Measurements from ENCODE around the gene FBP2.

The FBP2 gene
- 0 reads per million in 3 donors for total RNA-seq

DNA sequence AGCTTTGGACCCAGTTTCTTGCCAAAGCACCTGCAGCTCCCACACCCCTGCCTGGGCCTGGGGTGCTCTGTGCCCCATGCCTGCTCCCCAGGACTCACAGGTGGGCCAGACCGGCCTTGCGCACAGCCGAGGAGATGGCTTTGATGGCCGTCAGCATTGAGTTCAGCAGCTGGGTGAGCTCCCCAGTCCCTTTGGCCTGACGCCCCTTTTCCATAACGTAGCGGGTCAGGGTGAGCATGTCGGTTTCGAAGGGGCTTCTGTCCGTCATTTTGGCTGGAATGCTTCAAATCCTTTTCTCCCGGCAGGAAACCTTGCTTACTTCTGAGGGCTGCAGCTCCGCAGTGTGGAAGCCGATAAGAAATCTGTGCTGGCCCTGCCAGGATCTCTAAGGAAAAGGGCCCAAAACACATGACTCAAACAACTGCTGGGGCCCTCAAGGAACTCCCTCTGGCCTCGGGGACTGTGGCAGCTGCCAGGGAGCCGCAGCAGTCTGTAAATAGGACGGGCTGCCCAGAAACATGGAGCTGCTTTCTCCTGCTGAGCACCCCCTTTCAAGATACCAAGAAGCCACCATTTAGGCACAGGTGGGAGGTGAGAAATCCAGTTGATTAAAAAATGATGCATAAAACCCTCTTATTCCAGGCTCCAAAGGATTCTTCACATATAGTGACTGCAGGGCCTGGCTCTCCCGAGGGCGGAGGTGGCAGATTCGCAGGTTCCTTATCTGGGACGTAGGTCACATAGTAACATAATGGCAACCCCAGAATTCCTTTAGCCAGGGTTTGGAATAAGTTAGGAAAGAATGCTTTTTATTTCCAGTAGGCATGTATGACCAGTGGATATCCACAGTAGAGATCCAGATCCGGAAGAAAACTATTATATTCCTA lies at the start of gene FBP2:
TSS of gene FBP2 (minus strand) at position 366 of the 887 bp plus-strand sequence. CDS start at position 268, 98 bp downstream.
- Histone ChIP-seq H3K36me3 (ENCODE audit: control insufficient read depth, insufficient read depth, low read length) (no peaks in the 10 kb centered on the region), H3K27ac (ENCODE audit: insufficient read depth, low read length, poor library complexity, severe bottlenecking) (no peak within 1 kb of the TSS), H3K4me3 (ENCODE audit: insufficient read depth, low read depth, low read length, poor library complexity, severe bottlenecking) (no peak within 1 kb of the TSS), H3K4me1 (ENCODE audit: control insufficient read depth, insufficient read depth, low read length, poor library complexity, severe bottlenecking) (no peaks in the 10 kb centered on the region), H3K9me3 (ENCODE audit: control insufficient read depth, low read length) (no peaks in the 10 kb centered on the region), H3K27me3 (replicated peaks; ENCODE audit: control insufficient read depth, insufficient read depth, low read length, poor library complexity, severe bottlenecking) (no peaks in the 10 kb centered on the region)
- DNase-seq: no peak

DNA sequence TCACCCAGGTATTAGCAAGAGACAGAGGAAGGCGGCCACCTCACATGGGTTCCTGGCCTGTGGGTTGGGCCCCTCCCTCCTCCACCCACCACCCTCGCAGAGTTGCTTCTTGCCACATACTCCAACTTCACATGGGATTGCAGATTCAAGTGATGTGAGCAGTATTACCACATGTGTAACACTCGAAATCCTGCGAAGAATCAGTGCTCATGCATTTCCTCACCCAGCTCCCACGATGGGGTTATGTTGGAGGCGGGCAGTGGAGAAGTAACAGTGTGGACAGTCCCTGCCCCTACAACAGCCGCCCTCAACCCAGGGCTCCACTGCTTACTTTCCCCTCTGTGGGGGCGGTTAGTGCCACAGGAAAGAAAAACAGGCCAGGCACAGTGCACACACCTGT lies 49.6 kb upstream of the FBP2 start:
- Histone ChIP-seq H3K9me3 (ENCODE audit: control insufficient read depth, low read length) (no peaks in the 10 kb centered on the region), H3K4me3 (ENCODE audit: insufficient read depth, low read depth, low read length, poor library complexity, severe bottlenecking) (no peak overlapping the region), H3K27me3 (replicated peaks; ENCODE audit: control insufficient read depth, insufficient read depth, low read length, poor library complexity, severe bottlenecking) (no peaks in the 10 kb centered on the region), H3K36me3 (ENCODE audit: control insufficient read depth, insufficient read depth, low read length) (no peaks in the 10 kb centered on the region), H3K4me1 (ENCODE audit: control insufficient read depth, insufficient read depth, low read length, poor library complexity, severe bottlenecking) (peaks cover 12% of the 10 kb centered on the region), H3K27ac (ENCODE audit: insufficient read depth, low read length, poor library complexity, severe bottlenecking) (no peak overlapping the region)
- no peak for DNase-seq

DNA sequence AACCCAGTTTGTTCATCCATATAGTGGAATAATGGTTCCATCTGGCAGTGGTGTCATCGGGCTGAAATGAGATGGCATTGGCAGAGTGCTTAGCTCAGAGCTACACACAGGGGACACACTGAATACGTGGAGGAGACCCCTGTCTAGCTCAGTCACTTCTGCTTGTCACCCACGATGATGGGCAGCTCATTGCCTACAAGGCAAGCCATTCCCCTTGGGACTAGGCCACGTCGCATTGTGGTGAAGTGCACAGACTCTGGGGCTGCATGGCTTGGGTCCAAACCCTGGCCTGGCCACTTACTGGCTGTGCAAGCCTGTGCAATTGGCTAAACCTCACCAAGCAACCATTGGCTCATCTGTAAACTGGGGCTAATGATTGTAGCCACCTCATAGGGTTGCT lies 48.9 kb upstream of the FBP2 start:
- no peak overlapping the region for H3K27ac ChIP-seq (ENCODE audit: insufficient read depth, low read length, poor library complexity, severe bottlenecking)
- no peaks in the 10 kb centered on the region for H3K36me3 ChIP-seq (ENCODE audit: control insufficient read depth, insufficient read depth, low read length)
- no peak for DNase-seq
- H3K9me3 ChIP-seq (ENCODE audit: control insufficient read depth, low read length): no peaks in the 10 kb centered on the region
- no peak overlapping the region for H3K4me3 ChIP-seq (ENCODE audit: insufficient read depth, low read depth, low read length, poor library complexity, severe bottlenecking)
- H3K4me1 ChIP-seq (ENCODE audit: control insufficient read depth, insufficient read depth, low read length, poor library complexity, severe bottlenecking): peaks cover 12% of the 10 kb centered on the region
- no peaks in the 10 kb centered on the region for H3K27me3 ChIP-seq (replicated peaks; ENCODE audit: control insufficient read depth, insufficient read depth, low read length, poor library complexity, severe bottlenecking)

DNA sequence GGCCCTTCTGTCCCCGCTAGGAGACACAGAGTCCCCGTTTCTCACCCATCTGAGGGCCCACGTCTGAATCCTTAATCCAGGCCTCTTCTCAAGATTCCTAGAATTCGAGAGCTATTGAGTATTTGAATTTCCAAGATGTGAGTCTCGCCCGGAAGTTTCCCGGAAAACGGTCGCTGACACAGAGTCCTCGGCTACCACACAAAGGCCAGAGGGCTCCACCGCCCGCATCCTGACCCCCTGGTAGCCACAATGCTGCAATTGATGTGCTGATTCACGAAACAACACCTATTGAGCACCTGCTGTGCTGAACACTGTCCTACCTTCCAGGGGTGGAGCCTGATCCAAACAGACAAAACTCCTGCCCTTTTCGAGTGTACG lies 46.4 kb upstream of the FBP2 start:
- H3K36me3 ChIP-seq (ENCODE audit: control insufficient read depth, insufficient read depth, low read length): no peaks in the 10 kb centered on the region
- no peaks in the 10 kb centered on the region for H3K9me3 ChIP-seq (ENCODE audit: control insufficient read depth, low read length)
- H3K27me3 ChIP-seq (replicated peaks; ENCODE audit: control insufficient read depth, insufficient read depth, low read length, poor library complexity, severe bottlenecking): no peaks in the 10 kb centered on the region
- no peak for DNase-seq
- H3K4me1 ChIP-seq (ENCODE audit: control insufficient read depth, insufficient read depth, low read length, poor library complexity, severe bottlenecking): peaks cover 12% of the 10 kb centered on the region
- peak overlapping the region; percentile 79 for H3K4me3 ChIP-seq (ENCODE audit: insufficient read depth, low read depth, low read length, poor library complexity, severe bottlenecking)
- no peak overlapping the region for H3K27ac ChIP-seq (ENCODE audit: insufficient read depth, low read length, poor library complexity, severe bottlenecking)

DNA sequence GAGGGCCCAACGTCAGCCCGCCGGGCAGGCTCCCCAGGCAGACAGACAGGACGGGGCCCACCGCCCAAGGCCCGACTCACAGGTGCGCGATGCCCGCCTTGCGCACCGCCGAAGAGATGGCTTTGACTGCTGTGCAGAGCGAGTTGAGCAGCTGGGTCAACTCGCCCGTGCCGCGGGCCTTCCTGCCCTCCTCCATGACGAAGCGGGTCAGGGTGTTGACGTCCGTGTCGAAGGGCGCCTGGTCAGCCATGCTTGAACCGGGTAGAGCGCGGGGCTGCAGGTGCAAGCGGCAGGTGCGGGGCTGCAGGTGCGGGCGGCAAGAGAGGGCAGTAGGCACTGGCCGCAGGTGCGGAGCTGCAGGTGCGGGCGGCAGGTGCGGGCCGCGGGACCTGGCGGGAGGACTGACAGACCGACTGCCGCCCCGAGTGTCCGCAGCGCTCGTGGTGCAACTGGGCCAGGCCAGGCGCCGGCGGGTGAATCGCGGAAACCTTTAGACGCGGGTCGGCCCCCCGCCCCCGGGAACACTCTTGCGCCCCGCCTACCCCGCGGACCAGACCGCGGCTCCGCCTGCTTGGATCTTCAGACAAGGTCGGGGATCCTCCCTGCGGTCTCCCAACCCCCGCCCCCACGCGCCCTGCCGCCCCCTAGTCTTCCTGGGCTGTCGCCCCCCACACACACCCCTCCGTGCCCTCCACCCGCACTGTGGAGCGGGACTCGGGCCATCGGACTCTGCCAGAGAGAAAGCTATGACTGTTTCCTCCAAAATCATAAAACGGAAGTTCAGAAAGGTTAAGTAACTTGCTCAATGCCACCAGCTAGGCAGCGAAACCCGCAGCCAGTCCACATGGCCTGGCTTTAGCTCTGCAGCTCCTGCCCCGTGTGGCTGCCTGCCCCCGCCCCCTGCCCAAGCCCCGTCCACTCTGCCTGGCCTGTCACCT lies 45.7 kb upstream of the FBP2 start, which contains the start of gene FBP1:
TSS of gene FBP1 (minus strand) at position 458 of the 938 bp plus-strand sequence. CDS start at position 250, 208 bp downstream.
- no peaks in the 10 kb centered on the region for H3K36me3 ChIP-seq (ENCODE audit: control insufficient read depth, insufficient read depth, low read length)
- peak in 2 of 3 donors; percentile 8 to 26 for DNase-seq
- no peaks in the 10 kb centered on the region for H3K27me3 ChIP-seq (replicated peaks; ENCODE audit: control insufficient read depth, insufficient read depth, low read length, poor library complexity, severe bottlenecking)
- H3K9me3 ChIP-seq (ENCODE audit: control insufficient read depth, low read length): no peaks in the 10 kb centered on the region
- H3K4me3 ChIP-seq (ENCODE audit: insufficient read depth, low read depth, low read length, poor library complexity, severe bottlenecking): peak within 1 kb of the TSS; percentile 79
- H3K4me1 ChIP-seq (ENCODE audit: control insufficient read depth, insufficient read depth, low read length, poor library complexity, severe bottlenecking): peaks cover 12% of the 10 kb centered on the region
- no peak within 1 kb of the TSS for H3K27ac ChIP-seq (ENCODE audit: insufficient read depth, low read length, poor library complexity, severe bottlenecking)

DNA sequence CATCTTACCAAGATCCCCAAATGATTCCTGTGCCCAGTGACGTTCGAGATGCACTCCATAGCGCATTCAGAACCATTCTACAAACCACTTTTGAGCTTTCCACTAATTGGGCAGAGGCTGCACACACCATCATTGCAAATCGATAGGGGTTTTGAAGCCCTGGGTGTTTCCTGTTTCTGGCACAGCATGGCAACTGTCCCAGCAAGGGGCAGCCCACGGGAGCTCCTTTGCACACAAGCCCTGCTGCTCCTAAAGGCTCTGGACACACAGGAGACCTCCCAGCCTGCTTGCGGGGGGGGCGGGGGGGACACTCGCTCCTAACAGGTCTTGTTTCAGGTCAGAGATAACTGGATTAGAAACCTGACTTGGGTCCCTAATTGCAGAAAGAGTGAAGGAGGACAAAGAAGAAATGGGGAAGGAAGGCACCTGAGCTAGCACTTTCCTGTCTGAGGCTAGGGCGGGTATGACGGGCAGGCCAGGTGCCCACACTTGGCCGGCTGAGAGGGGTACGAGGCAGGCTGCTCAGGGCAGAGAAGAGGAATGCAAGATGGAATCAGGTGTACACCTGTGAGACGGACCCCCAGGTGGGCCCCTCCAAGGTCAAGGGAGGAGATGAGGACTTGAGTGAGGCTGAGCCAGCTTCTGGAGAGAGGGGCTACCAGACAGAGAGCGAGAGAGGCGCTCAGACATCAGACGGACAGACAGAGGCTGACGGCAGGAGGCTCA lies 44.9 kb upstream of the FBP2 start:
- no peak overlapping the region for H3K27ac ChIP-seq (ENCODE audit: insufficient read depth, low read length, poor library complexity, severe bottlenecking)

DNA sequence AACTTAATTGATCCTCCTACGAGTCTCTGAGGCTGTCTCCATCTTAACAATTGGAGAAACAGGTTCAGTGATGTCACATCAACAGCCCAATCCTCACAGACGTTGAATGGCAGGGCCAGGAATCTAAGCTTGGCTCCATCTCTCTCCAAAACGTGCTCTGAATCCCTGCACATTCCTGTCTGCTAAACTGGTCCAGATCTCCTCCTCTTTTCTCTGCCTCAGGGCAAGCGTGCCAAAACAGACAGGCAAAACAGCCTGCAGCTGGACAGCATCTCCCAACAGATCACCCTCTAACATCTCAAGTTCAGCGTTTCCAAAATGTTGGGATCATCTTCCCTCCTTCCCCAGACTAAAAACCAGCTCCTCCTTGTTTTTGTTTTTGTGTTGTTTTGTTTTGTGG lies 39.1 kb upstream of the FBP2 start:
- Histone ChIP-seq H3K9me3 (ENCODE audit: control insufficient read depth, low read length) (no peaks in the 10 kb centered on the region), H3K4me1 (ENCODE audit: control insufficient read depth, insufficient read depth, low read length, poor library complexity, severe bottlenecking) (no peaks in the 10 kb centered on the region), H3K36me3 (ENCODE audit: control insufficient read depth, insufficient read depth, low read length) (no peaks in the 10 kb centered on the region), H3K4me3 (ENCODE audit: insufficient read depth, low read depth, low read length, poor library complexity, severe bottlenecking) (no peak overlapping the region), H3K27me3 (replicated peaks; ENCODE audit: control insufficient read depth, insufficient read depth, low read length, poor library complexity, severe bottlenecking) (no peaks in the 10 kb centered on the region), H3K27ac (ENCODE audit: insufficient read depth, low read length, poor library complexity, severe bottlenecking) (no peak overlapping the region)
- DNase-seq: no peak

More for the DNA sequence above, 44.9 kb upstream of the FBP2 start:
- Histone ChIP-seq H3K36me3 (ENCODE audit: control insufficient read depth, insufficient read depth, low read length) (no peaks in the 10 kb centered on the region), H3K4me3 (ENCODE audit: insufficient read depth, low read depth, low read length, poor library complexity, severe bottlenecking) (peak overlapping the region; percentile 79), H3K9me3 (ENCODE audit: control insufficient read depth, low read length) (no peaks in the 10 kb centered on the region), H3K4me1 (ENCODE audit: control insufficient read depth, insufficient read depth, low read length, poor library complexity, severe bottlenecking) (peaks cover 12% of the 10 kb centered on the region), H3K27me3 (replicated peaks; ENCODE audit: control insufficient read depth, insufficient read depth, low read length, poor library complexity, severe bottlenecking) (no peaks in the 10 kb centered on the region)
- no peak for DNase-seq

DNA sequence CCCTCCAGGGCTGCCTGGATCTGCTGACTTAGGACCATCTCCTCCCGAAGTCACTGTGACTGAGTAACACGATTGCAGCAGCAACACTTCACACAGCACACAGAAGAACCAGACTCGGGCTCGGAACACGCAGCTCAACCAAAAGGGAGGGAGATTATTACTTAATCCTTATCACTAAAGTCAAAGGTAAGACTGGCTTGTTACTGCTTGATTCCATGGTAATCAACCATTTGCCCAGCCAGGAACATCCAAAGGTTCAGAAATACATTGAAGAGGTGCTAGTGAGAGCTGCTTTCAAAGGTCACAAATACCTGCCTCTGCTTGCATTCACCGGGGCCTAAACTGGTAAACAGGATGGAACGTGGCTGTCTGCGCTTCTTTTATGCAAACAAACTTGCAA lies 38.0 kb upstream of the FBP2 start:
- H3K4me1 ChIP-seq (ENCODE audit: control insufficient read depth, insufficient read depth, low read length, poor library complexity, severe bottlenecking): no peaks in the 10 kb centered on the region
- H3K27me3 ChIP-seq (replicated peaks; ENCODE audit: control insufficient read depth, insufficient read depth, low read length, poor library complexity, severe bottlenecking): no peaks in the 10 kb centered on the region

DNA sequence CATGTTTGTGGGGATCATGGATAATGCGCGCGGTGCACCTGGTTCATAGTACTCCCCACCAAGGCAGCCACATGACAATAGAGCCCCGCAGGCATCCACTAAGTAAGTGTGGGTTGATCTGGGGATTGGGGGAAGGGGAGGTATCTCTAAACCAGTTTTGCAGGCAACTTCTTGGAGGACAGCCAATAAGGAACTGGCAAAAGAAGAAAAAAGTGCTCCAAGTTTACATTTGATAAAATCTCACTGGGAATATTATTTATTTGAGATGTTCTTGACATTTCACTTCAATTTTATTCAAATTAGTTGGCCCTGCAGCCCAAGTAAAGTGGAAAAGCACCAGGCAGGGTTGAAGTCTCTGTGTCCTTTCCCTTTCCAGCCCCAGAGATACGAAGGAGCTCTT lies 37.2 kb upstream of the FBP2 start:
- no peaks in the 10 kb centered on the region for H3K36me3 ChIP-seq (ENCODE audit: control insufficient read depth, insufficient read depth, low read length)
- no peak overlapping the region for H3K27ac ChIP-seq (ENCODE audit: insufficient read depth, low read length, poor library complexity, severe bottlenecking)
- no peaks in the 10 kb centered on the region for H3K4me1 ChIP-seq (ENCODE audit: control insufficient read depth, insufficient read depth, low read length, poor library complexity, severe bottlenecking)
- H3K4me3 ChIP-seq (ENCODE audit: insufficient read depth, low read depth, low read length, poor library complexity, severe bottlenecking): no peak overlapping the region
- H3K27me3 ChIP-seq (replicated peaks; ENCODE audit: control insufficient read depth, insufficient read depth, low read length, poor library complexity, severe bottlenecking): no peaks in the 10 kb centered on the region
- no peak for DNase-seq
- no peaks in the 10 kb centered on the region for H3K9me3 ChIP-seq (ENCODE audit: control insufficient read depth, low read length)

More for the DNA sequence above, 38.0 kb upstream of the FBP2 start:
- Histone ChIP-seq H3K36me3 (ENCODE audit: control insufficient read depth, insufficient read depth, low read length) (no peaks in the 10 kb centered on the region), H3K9me3 (ENCODE audit: control insufficient read depth, low read length) (no peaks in the 10 kb centered on the region), H3K27ac (ENCODE audit: insufficient read depth, low read length, poor library complexity, severe bottlenecking) (no peak overlapping the region), H3K4me3 (ENCODE audit: insufficient read depth, low read depth, low read length, poor library complexity, severe bottlenecking) (no peak overlapping the region)
- DNase-seq: no peak
